ENCODE measurements around the gene C19orf47. TPM values are rescaled to one million over a fixed set of nuclear protein-coding genes. Genes with fewer than 3 reads are reported as not detected.

Gene C19orf47
- total RNA-seq, 2 donors from 2014 or later: 20.7 to 24.8 TPM

GRCh38 chr19:40369797-40370196 is 21.6 kb upstream of the C19orf47 start:
- no peak overlapping the region for H3K27ac Mint-ChIP-seq
- peaks cover 8% of the 10 kb centered on the region for H3K4me1 Mint-ChIP-seq (ENCODE audit: low read depth)
- ATAC-seq (replicated peaks in 1 of 2): no peak
- H3K9me3 Mint-ChIP-seq: no peaks in the 10 kb centered on the region
- DNase-seq: no peak
- H3K36me3 Mint-ChIP-seq (ENCODE audit: insufficient read depth in 2 of 2): peaks cover 0 to 2% of the 10 kb centered on the region in 2 donors
- H3K4me3 Mint-ChIP-seq: no peak overlapping the region
- no peaks in the 10 kb centered on the region for H3K27me3 Mint-ChIP-seq (ENCODE audit: low read depth)

- peaks cover 15% of the 10 kb centered on the region for H3K4me1 Mint-ChIP-seq (ENCODE audit: low read depth)
- H3K36me3 Mint-ChIP-seq (ENCODE audit: insufficient read depth in 2 of 2): peaks cover 0 to 2% of the 10 kb centered on the region in 2 donors
- DNase-seq (no peak), ATAC-seq (replicated peaks in 1 of 2) (no peak)
- H3K4me3 Mint-ChIP-seq: no peak overlapping the region
- H3K27ac Mint-ChIP-seq: no peak overlapping the region
- H3K9me3 Mint-ChIP-seq: no peaks in the 10 kb centered on the region
- no peaks in the 10 kb centered on the region for H3K27me3 Mint-ChIP-seq (ENCODE audit: low read depth)
Measured at GRCh38 chr19:40367577-40368434, 19.6 kb upstream of the C19orf47 start.

- H3K36me3 Mint-ChIP-seq (ENCODE audit: insufficient read depth in 2 of 2): peaks cover 0 to 2% of the 10 kb centered on the region in 2 donors
- no peak overlapping the region for H3K27ac Mint-ChIP-seq
- no peak for DNase-seq
- no peaks in the 10 kb centered on the region for H3K9me3 Mint-ChIP-seq
- no peak overlapping the region for H3K4me3 Mint-ChIP-seq
- H3K4me1 Mint-ChIP-seq (ENCODE audit: low read depth): peaks cover 15% of the 10 kb centered on the region
- ATAC-seq (replicated peaks in 1 of 2): no peak
- H3K27me3 Mint-ChIP-seq (ENCODE audit: low read depth): no peaks in the 10 kb centered on the region
Measured at GRCh38 chr19:40366697-40367561, 18.7 kb upstream of the C19orf47 start.

GRCh38 chr19:40365613-40366401 is 17.6 kb upstream of the C19orf47 start:
- H3K4me1 Mint-ChIP-seq (ENCODE audit: low read depth): peaks cover 15% of the 10 kb centered on the region
- DNase-seq (peak; percentile 39 to 43), ATAC-seq (replicated peaks in 1 of 2) (peak; percentile 72 to 79)
- no peaks in the 10 kb centered on the region for H3K27me3 Mint-ChIP-seq (ENCODE audit: low read depth)
- H3K4me3 Mint-ChIP-seq: peak overlapping the region; percentile 47 to 68
- peaks cover 0 to 2% of the 10 kb centered on the region in 2 donors for H3K36me3 Mint-ChIP-seq (ENCODE audit: insufficient read depth in 2 of 2)
- no peaks in the 10 kb centered on the region for H3K9me3 Mint-ChIP-seq
- H3K27ac Mint-ChIP-seq: no peak overlapping the region

GRCh38 chr19:40365010-40365409 is 16.8 kb upstream of the C19orf47 start:
- Mint-ChIP-seq H3K9me3 (no peaks in the 10 kb centered on the region), H3K27me3 (ENCODE audit: low read depth) (no peaks in the 10 kb centered on the region), H3K27ac (no peak overlapping the region), H3K4me1 (ENCODE audit: low read depth) (peaks cover 15% of the 10 kb centered on the region), H3K4me3 (peak overlapping the region; percentile 34 to 68), H3K36me3 (ENCODE audit: insufficient read depth in 2 of 2) (no peaks in the 10 kb centered on the region)
- DNase-seq (no peak), ATAC-seq (replicated peaks in 1 of 2) (no peak)

- no peak overlapping the region for H3K27ac Mint-ChIP-seq
- H3K9me3 Mint-ChIP-seq: no peaks in the 10 kb centered on the region
- H3K4me1 Mint-ChIP-seq (ENCODE audit: low read depth): peaks cover 15% of the 10 kb centered on the region
- no peaks in the 10 kb centered on the region for H3K36me3 Mint-ChIP-seq (ENCODE audit: insufficient read depth in 2 of 2)
- no peaks in the 10 kb centered on the region for H3K27me3 Mint-ChIP-seq (ENCODE audit: low read depth)
- H3K4me3 Mint-ChIP-seq: no peak overlapping the region
- ATAC-seq (replicated peaks in 1 of 2) (no peak), DNase-seq (no peak)
Measured at GRCh38 chr19:40363069-40363468, 14.9 kb upstream of the C19orf47 start.

GRCh38 chr19:40362160-40362559 is 14.0 kb upstream of the C19orf47 start:
- Mint-ChIP-seq H3K36me3 (ENCODE audit: insufficient read depth in 2 of 2) (no peaks in the 10 kb centered on the region), H3K4me1 (ENCODE audit: low read depth) (peaks cover 15% of the 10 kb centered on the region), H3K9me3 (no peaks in the 10 kb centered on the region), H3K27me3 (ENCODE audit: low read depth) (no peaks in the 10 kb centered on the region), H3K27ac (no peak overlapping the region), H3K4me3 (no peak overlapping the region)
- DNase-seq (no peak), ATAC-seq (replicated peaks in 1 of 2) (no peak)

GRCh38 chr19:40360708-40361241 is 12.6 kb upstream of the C19orf47 start:
- DNase-seq (no peak), ATAC-seq (replicated peaks in 1 of 2) (no peak)
- Mint-ChIP-seq H3K4me1 (ENCODE audit: low read depth) (peaks cover 23% of the 10 kb centered on the region), H3K27ac (no peak overlapping the region), H3K9me3 (no peaks in the 10 kb centered on the region), H3K36me3 (ENCODE audit: insufficient read depth in 2 of 2) (no peaks in the 10 kb centered on the region), H3K27me3 (ENCODE audit: low read depth) (no peaks in the 10 kb centered on the region), H3K4me3 (no peak overlapping the region)

- ATAC-seq (replicated peaks in 1 of 2) (no peak), DNase-seq (no peak)
- no peak overlapping the region for H3K4me3 Mint-ChIP-seq
- H3K9me3 Mint-ChIP-seq: no peaks in the 10 kb centered on the region
- no peaks in the 10 kb centered on the region for H3K36me3 Mint-ChIP-seq (ENCODE audit: insufficient read depth in 2 of 2)
- H3K4me1 Mint-ChIP-seq (ENCODE audit: low read depth): peaks cover 21% of the 10 kb centered on the region
- H3K27me3 Mint-ChIP-seq (ENCODE audit: low read depth): no peaks in the 10 kb centered on the region
- no peak overlapping the region for H3K27ac Mint-ChIP-seq
Measured at GRCh38 chr19:40360020-40360707, 12.0 kb upstream of the C19orf47 start.

GRCh38 chr19:40358773-40359172 is 10.6 kb upstream of the C19orf47 start:
- no peaks in the 10 kb centered on the region for H3K9me3 Mint-ChIP-seq
- H3K4me3 Mint-ChIP-seq: no peak overlapping the region
- no peaks in the 10 kb centered on the region for H3K27me3 Mint-ChIP-seq (ENCODE audit: low read depth)
- peaks cover 16% of the 10 kb centered on the region for H3K4me1 Mint-ChIP-seq (ENCODE audit: low read depth)
- no peak for DNase-seq
- H3K27ac Mint-ChIP-seq: no peak overlapping the region
- no peaks in the 10 kb centered on the region for H3K36me3 Mint-ChIP-seq (ENCODE audit: insufficient read depth in 2 of 2)
- ATAC-seq (replicated peaks in 1 of 2): no peak

GRCh38 chr19:40357640-40358039 is 9.4 kb upstream of the C19orf47 start:
- no peaks in the 10 kb centered on the region for H3K9me3 Mint-ChIP-seq
- H3K4me1 Mint-ChIP-seq (ENCODE audit: low read depth): peaks cover 10% of the 10 kb centered on the region
- DNase-seq (no peak), ATAC-seq (replicated peaks in 1 of 2) (no peak)
- no peak overlapping the region for H3K27ac Mint-ChIP-seq
- no peaks in the 10 kb centered on the region for H3K27me3 Mint-ChIP-seq (ENCODE audit: low read depth)
- H3K36me3 Mint-ChIP-seq (ENCODE audit: insufficient read depth in 2 of 2): no peaks in the 10 kb centered on the region
- H3K4me3 Mint-ChIP-seq: no peak overlapping the region
